ENCODE results near the gene CEACAM1. TPM values are rescaled to one million over a fixed set of nuclear protein-coding genes. Genes with fewer than 3 reads are reported as not detected.

The CEACAM1 gene
- total RNA-seq, 1 experiment from 2014 or later: 2.0 TPM

GRCh38 chr19:42475366-42475765 is 52.9 kb downstream of the CEACAM1 start (continued):
- no peak for TF ChIP-seq ZSCAN18 (CRISPR knock-in tag; IDR thresholded peaks at IDR 0.05)

GRCh38 chr19:42474743-42475142 is 53.5 kb downstream of the CEACAM1 start:
- Mint-ChIP-seq H3K27me3 (ENCODE audit: low read depth) (no peaks in the 10 kb centered on the region), H3K27ac (peak overlapping the region; percentile 98), H3K4me1 (peaks cover 62% of the 10 kb centered on the region), H3K36me3 (peaks cover 2% of the 10 kb centered on the region; the same call in 1 of the 2 replicates), H3K9me3 (peaks cover 9% of the 10 kb centered on the region), H3K4me3 (peak overlapping the region; percentile 19)
- DNase-seq (ENCODE audit: low spot score): no peak
- TF ChIP-seq ZNF416 (CRISPR knock-in tag; IDR thresholded peaks at IDR 0.05) (no peak), E2F4 (CRISPR knock-in tag; IDR thresholded peaks at IDR 0.05; ENCODE audit: borderline replicate concordance, low read depth) (no peak), ZBTB21 (CRISPR knock-in tag; IDR thresholded peaks at IDR 0.05; ENCODE audit: borderline replicate concordance) (no peak), CTCF (IDR thresholded peaks at IDR 0.05) (no peak), SMAD4 (CRISPR knock-in tag; IDR thresholded peaks at IDR 0.05) (no peak), TEAD4 (CRISPR knock-in tag; IDR thresholded peaks at IDR 0.05) (no peak), NR1H2 (CRISPR knock-in tag; IDR thresholded peaks at IDR 0.05) (no peak), PRRX2 (CRISPR knock-in tag; IDR thresholded peaks at IDR 0.05) (no peak), HMGXB4 (CRISPR knock-in tag; IDR thresholded peaks at IDR 0.05) (no peak), ERG (CRISPR knock-in tag; IDR thresholded peaks at IDR 0.05) (no peak), ATF1 (CRISPR knock-in tag; IDR thresholded peaks at IDR 0.05) (no peak), FOXJ3 (CRISPR knock-in tag; IDR thresholded peaks at IDR 0.05; ENCODE audit: borderline replicate concordance) (no peak), CBFB (CRISPR knock-in tag; IDR thresholded peaks at IDR 0.05; ENCODE audit: low read depth) (no peak), CDX4 (CRISPR knock-in tag; IDR thresholded peaks at IDR 0.05; ENCODE audit: borderline replicate concordance) (no peak), ZBTB43 (CRISPR knock-in tag; IDR thresholded peaks at IDR 0.05) (no peak)
- CTCF ChIA-PET: interaction anchor here (0.8 to 5.7 kb wide), 13 partner anchors 8 to 160 kb away, joined by 3 to 51 read pairs (median 6); partner anchors contain the start of gene CEACAM1
- POLR2A ChIA-PET: interaction anchor here (0.7 kb wide), 1 partner anchor 1783 kb away, joined by 4 read pairs; no protein-coding TSS in a partner anchor
- no peak for ATAC-seq

Data from WTC11 (cell line).